Mammary epithelial cell (primary cell): ENCODE data around the gene ADCY4.

Experiments used
- CTCF ChIP-seq, 2 donors: IDR thresholded peaks in 1 of 2; conservative IDR thresholded peaks in 1 of 2; 2 replicates each; pipeline ENCODE4 v1.5.1; 2011 to 2012; ENCODE audit warnings: inconsistent platforms in 2 of 2, low read length in 2 of 2, mild to moderate bottlenecking in 2 of 2, control low read depth in 1 of 2, low read depth in 1 of 2; ENCODE audit not compliant: insufficient read depth in 1 of 2; ENCODE audit errors: extremely low read depth in 1 of 2
- EZH2 ChIP-seq: IDR thresholded peaks from 2 replicates; pipeline ENCODE4 v1.6.1; 2012; ENCODE audit warnings: low read length, inconsistent platforms, borderline replicate concordance

DNA sequence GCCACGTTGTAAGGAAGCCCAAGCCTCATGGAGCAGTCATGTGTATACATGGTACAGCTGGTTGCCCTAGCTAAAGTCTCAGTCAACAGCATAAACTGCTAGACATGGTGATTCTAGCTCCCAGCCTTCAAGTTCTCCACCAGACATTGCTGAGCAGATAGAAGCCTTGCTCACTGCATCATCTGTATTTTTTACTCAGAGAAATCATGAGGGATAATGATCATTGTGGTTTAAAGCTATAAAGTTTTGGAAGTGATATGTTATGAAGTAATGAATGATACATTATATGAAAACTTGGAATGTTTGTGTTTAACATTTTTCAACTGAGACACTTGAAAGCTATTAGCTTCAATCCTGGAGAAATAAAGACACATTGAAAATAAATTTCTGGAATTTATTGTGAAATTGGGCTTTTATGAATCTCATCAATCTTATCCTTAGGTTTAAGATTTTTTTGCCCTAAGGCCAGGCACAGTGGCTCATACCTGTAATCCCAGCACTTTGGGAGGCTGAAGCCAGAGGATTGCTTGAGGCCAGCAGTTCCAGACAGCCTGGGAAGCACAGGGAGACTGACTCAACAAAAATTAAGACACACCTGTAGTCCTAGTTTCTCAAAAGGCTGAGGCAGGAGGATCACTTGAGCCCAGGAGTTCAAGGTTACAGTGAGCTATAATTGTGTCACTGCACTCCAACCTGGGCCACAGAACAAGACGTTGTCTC is 27.5 kb upstream of the ADCY4 start:
- TF ChIP-seq CTCF (conservative IDR thresholded peaks at IDR 0.05 in 1 of 2, IDR thresholded peaks at IDR 0.05 in 1 of 2; ENCODE audit: extremely low read depth in 1 of 2, insufficient read depth in 1 of 2, low read depth in 1 of 2, low read length in 2 of 2) (no peak), EZH2 (no peak)
